Fibroblast of villous mesenchyme (primary cell): ENCODE data around the gene FYN. TPM values are rescaled to one million over a fixed set of nuclear protein-coding genes. Genes with fewer than 3 reads are reported as not detected.

Experiments used
- DNase-seq: peaks from one replicate; pipeline ENCODE4 v3.0.0-alpha.2; 2010; ENCODE audit warnings: low read depth
- H3K4me3 ChIP-seq: 2 replicates; pipeline ENCODE4 v1.5.1; 2011; ENCODE audit warnings: low read depth, mild to moderate bottlenecking, low read length
- CTCF ChIP-seq: IDR thresholded peaks from 2 replicates; pipeline ENCODE4 v1.5.1; 2012; ENCODE audit warnings: low read depth, mild to moderate bottlenecking, low read length; ENCODE audit not compliant: insufficient read depth
- total RNA-seq: library from RNA; depleted of rRNA; stranded (reverse); fragments of >200 nt; gene quantifications from 2 replicates; pipeline ENCODE4 v1.2.3, GENCODE V29; 2012

Gene FYN
- total RNA-seq, 1 donor, result 26.8 TPM

GRCh38 chr6:111843347-111844147 is 29.7 kb downstream of the FYN start:
- no peak overlapping the region for H3K4me3 ChIP-seq
- no peak for DNase-seq
- TF ChIP-seq CTCF, result no peak

GRCh38 chr6:111842891-111843290 is 30.4 kb downstream of the FYN start:
- H3K4me3 ChIP-seq, result no peak overlapping the region
- no peak for TF ChIP-seq CTCF
- no peak for DNase-seq

GRCh38 chr6:111842271-111842822 is 30.9 kb downstream of the FYN start:
- H3K4me3 ChIP-seq, result no peak overlapping the region
- TF ChIP-seq CTCF, result no peak
- DNase-seq, result no peak

- DNase-seq, result no peak
- H3K4me3 ChIP-seq, result no peak overlapping the region
- no peak for TF ChIP-seq CTCF
Measured at GRCh38 chr6:111841822-111842221, 31.4 kb downstream of the FYN start.

- DNase-seq, result no peak
- no peak for TF ChIP-seq CTCF
- no peak overlapping the region for H3K4me3 ChIP-seq
Measured at GRCh38 chr6:111840803-111841202, 32.4 kb downstream of the FYN start.

GRCh38 chr6:111838749-111839484 is 34.3 kb downstream of the FYN start:
- DNase-seq, result peak; percentile 73
- H3K4me3 ChIP-seq, result no peak overlapping the region
- no peak for TF ChIP-seq CTCF
